HEK293 (cell line): ENCODE measurements around the gene CMTM1.

Experiments used
- CTCF ChIA-PET: fragments of 350-600 bp; formaldehyde crosslinking; extraction: SDS; loops from one replicate; lab custom pipeline; 2021; ENCODE audit warnings: antibody characterized with exemption; lab: Yijun Ruan, JAX
- POLR2A ChIA-PET: fragments of 300-600 bp; formaldehyde crosslinking; extraction: SDS; loops from one replicate; lab custom pipeline; 2020; ENCODE audit warnings: antibody characterized with exemption, inconsistent platforms; lab: Yijun Ruan, JAX
- H3K27ac ChIP-seq: fragments of 200-500 bp; sonication (Bioruptor generic); 2 replicates; pipeline ENCODE4 v1.5.1; 2014; ENCODE audit warnings: low read depth, low read length, control low read depth, inconsistent platforms; ENCODE audit errors: extremely low read depth
- H3K36me3 ChIP-seq, 2 experiments: fragments of 200-500 bp in 1 of 2; sonication (Bioruptor generic) in 1 of 2; 1 replicate in 1 of 2; 2 replicates in 1 of 2; pipeline ENCODE4 v1.5.1; 2014 to 2017; ENCODE audit warnings: inconsistent platforms in 2 of 2, low read length in 2 of 2; ENCODE audit not compliant: control insufficient read depth in 2 of 2, insufficient read depth in 1 of 2
- H3K4me1 ChIP-seq: fragments of 200-500 bp; sonication (Bioruptor generic); 2 replicates; pipeline ENCODE4 v1.5.1; 2014; ENCODE audit warnings: mild to moderate bottlenecking, low read length, inconsistent platforms; ENCODE audit not compliant: control insufficient read depth, insufficient read depth
- H3K4me3 ChIP-seq: 2 replicates; pipeline ENCODE4 v1.5.1; 2011; ENCODE audit warnings: low read depth, mild to moderate bottlenecking, control low read depth, low read length, moderate library complexity
- H3K9me3 ChIP-seq: fragments of 200-500 bp; sonication (Bioruptor generic); 2 replicates; pipeline ENCODE4 v1.5.1; 2014; ENCODE audit warnings: low read depth, low read length, inconsistent platforms; ENCODE audit not compliant: control insufficient read depth, insufficient read depth
- GLIS1 ChIP-seq: fragments of 450-650 bp; formaldehyde crosslinking; IDR thresholded peaks from 2 replicates; pipeline ENCODE4 v1.5.1; 2016; ENCODE audit warnings: missing biosample characterization, missing genetic modification characterization
- KLF16 ChIP-seq: fragments of 450-650 bp; formaldehyde crosslinking; IDR thresholded peaks from 2 replicates; pipeline ENCODE4 v1.5.1; 2017; ENCODE audit warnings: missing biosample characterization, missing genetic modification characterization
- KLF17 ChIP-seq: fragments of 450-650 bp; formaldehyde crosslinking; IDR thresholded peaks from 2 replicates; pipeline ENCODE4 v1.5.1; 2016; ENCODE audit warnings: missing biosample characterization, missing genetic modification characterization
- OSR2 ChIP-seq: fragments of 450-650 bp; formaldehyde crosslinking; IDR thresholded peaks from 2 replicates; pipeline ENCODE4 v1.5.1; 2016; ENCODE audit warnings: missing biosample characterization, missing genetic modification characterization
- SCRT1 ChIP-seq: fragments of 450-650 bp; formaldehyde crosslinking; IDR thresholded peaks from 2 replicates; pipeline ENCODE4 v1.5.1; 2016; ENCODE audit warnings: missing biosample characterization, missing genetic modification characterization, borderline replicate concordance
- SETDB1 ChIP-seq: IDR thresholded peaks from one replicate; pipeline ENCODE4 v1.6.1; 2017; ENCODE audit warnings: mild to moderate bottlenecking, low read length, moderate library complexity, mixed read lengths; ENCODE audit not compliant: insufficient read length
- ZIC2 ChIP-seq: fragments of 450-650 bp; formaldehyde crosslinking; IDR thresholded peaks from 2 replicates; pipeline ENCODE4 v1.5.1; 2016; ENCODE audit warnings: missing biosample characterization, missing genetic modification characterization
- ZNF114 ChIP-seq: fragments of 450-650 bp; formaldehyde crosslinking; IDR thresholded peaks from 2 replicates; pipeline ENCODE4 v1.5.0; 2017; ENCODE audit warnings: missing biosample characterization, missing genetic modification characterization
- ZNF146 ChIP-seq: fragments of 450-650 bp; formaldehyde crosslinking; IDR thresholded peaks from 2 replicates; pipeline ENCODE4 v1.5.1; 2016; ENCODE audit warnings: missing biosample characterization, missing genetic modification characterization
- ZNF202 ChIP-seq: fragments of 450-650 bp; formaldehyde crosslinking; IDR thresholded peaks from 2 replicates; pipeline ENCODE4 v1.5.1; 2016; ENCODE audit warnings: missing biosample characterization, missing genetic modification characterization, borderline replicate concordance
- ZNF354C ChIP-seq: fragments of 450-650 bp; formaldehyde crosslinking; IDR thresholded peaks from 2 replicates; pipeline ENCODE4 v1.5.1; 2016; ENCODE audit warnings: missing biosample characterization, missing genetic modification characterization, low read depth, borderline replicate concordance
- ZNF529 ChIP-seq: fragments of 450-650 bp; formaldehyde crosslinking; IDR thresholded peaks from 2 replicates; pipeline ENCODE4 v1.5.1; 2017; ENCODE audit warnings: missing genetic modification characterization, missing biosample characterization; ENCODE audit not compliant: insufficient replicate concordance
- ZNF549 ChIP-seq: fragments of 450-650 bp; IDR thresholded peaks from 2 replicates; pipeline ENCODE4 v1.5.1; 2018; ENCODE audit warnings: missing biosample characterization, missing genetic modification characterization, mild to moderate bottlenecking, inconsistent platforms, moderate library complexity
- ZNF558 ChIP-seq: fragments of 450-650 bp; formaldehyde crosslinking; IDR thresholded peaks from 2 replicates; pipeline ENCODE4 v1.5.1; 2016; ENCODE audit warnings: missing biosample characterization, missing genetic modification characterization
- ZNF561 ChIP-seq: fragments of 450-650 bp; IDR thresholded peaks from 2 replicates; pipeline ENCODE4 v1.5.1; 2018; ENCODE audit warnings: missing biosample characterization, missing genetic modification characterization, borderline replicate concordance
- ZNF629 ChIP-seq: fragments of 450-650 bp; formaldehyde crosslinking; IDR thresholded peaks from 2 replicates; pipeline ENCODE4 v1.5.1; 2017; ENCODE audit warnings: missing biosample characterization, missing genetic modification characterization
- ZNF654 ChIP-seq: fragments of 450-650 bp; formaldehyde crosslinking; IDR thresholded peaks from 2 replicates; pipeline ENCODE4 v1.5.1; 2016; ENCODE audit warnings: low read depth, missing biosample characterization, missing genetic modification characterization
- ZNF791 ChIP-seq: fragments of 450-650 bp; formaldehyde crosslinking; IDR thresholded peaks from 2 replicates; pipeline ENCODE4 v1.5.1; 2016; ENCODE audit warnings: missing biosample characterization, missing genetic modification characterization
- TF ChIP-seq, protein P1 (sequence below): fragments of 450-650 bp; formaldehyde crosslinking; IDR thresholded peaks from 2 replicates; pipeline ENCODE4 v1.5.1; 2016; ENCODE audit warnings: missing biosample characterization, missing genetic modification characterization
- TF ChIP-seq, protein P2 (sequence below): fragments of 450-650 bp; IDR thresholded peaks from 2 replicates; pipeline ENCODE4 v1.5.1; 2018; ENCODE audit warnings: missing biosample characterization, missing genetic modification characterization
- TF ChIP-seq, protein P3 (sequence below): fragments of 450-650 bp; formaldehyde crosslinking; IDR thresholded peaks from 2 replicates; pipeline ENCODE4 v1.5.1; 2016; ENCODE audit warnings: missing biosample characterization, missing genetic modification characterization
- TF ChIP-seq, protein P4 (sequence below): fragments of 450-650 bp; formaldehyde crosslinking; IDR thresholded peaks from 2 replicates; pipeline ENCODE4 v1.5.1; 2016; ENCODE audit warnings: missing biosample characterization, missing genetic modification characterization
- TF ChIP-seq, protein P5 (sequence below): fragments of 450-650 bp; formaldehyde crosslinking; IDR thresholded peaks from 2 replicates; pipeline ENCODE4 v1.5.1; 2017; ENCODE audit warnings: missing biosample characterization, mild to moderate bottlenecking, missing genetic modification characterization, moderate library complexity

The CMTM1 gene

DNA sequence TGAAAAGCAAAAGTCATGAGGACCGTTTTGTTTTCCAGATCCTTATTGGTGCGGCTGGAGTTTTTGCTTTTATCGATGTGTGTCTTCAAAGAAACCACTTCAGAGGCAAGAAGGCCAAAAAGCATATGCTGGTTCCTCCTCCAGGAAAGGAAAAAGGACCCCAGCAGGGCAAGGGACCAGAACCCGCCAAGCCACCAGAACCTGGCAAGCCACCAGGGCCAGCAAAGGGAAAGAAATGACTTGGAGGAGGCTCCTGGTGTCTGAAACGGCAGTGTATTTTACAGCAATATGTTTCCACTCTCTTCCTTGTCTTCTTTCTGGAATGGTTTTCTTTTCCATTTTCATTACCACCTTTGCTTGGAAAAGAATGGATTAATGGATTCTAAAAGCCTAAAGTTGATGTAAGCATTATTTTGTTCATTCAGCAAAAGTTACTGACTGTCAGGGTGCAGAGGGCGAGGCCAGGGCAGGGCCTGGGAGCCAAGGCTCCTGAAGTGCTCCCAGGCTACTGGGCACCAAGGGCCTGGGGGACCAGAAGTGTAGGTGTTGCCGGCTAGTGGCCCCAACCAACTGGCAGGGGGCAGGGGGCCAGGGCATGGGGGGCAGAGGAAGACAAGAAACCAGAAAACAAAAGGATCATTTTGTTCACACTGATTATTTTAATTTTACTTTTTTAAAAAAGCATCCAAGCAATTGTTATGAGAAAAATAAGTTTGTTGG, 21.8 kb downstream of the CMTM1 start:
- no peak overlapping the region for H3K27ac ChIP-seq
- H3K4me3 ChIP-seq: no peak overlapping the region
- no peaks in the 10 kb centered on the region for H3K9me3 ChIP-seq
- POLR2A ChIA-PET: no interaction called here
- CTCF ChIA-PET: interaction anchor here (0.7 kb wide), 1 partner anchor 176 kb away, joined by 3 read pairs; no protein-coding TSS in a partner anchor
- no peak for TF ChIP-seq KLF16
- TF ChIP-seq ZNF558 (tag by site-specific recombination): no peak
- no peak for TF ChIP-seq GLIS1 (tag by site-specific recombination)
- TF ChIP-seq ZNF146 (tag by site-specific recombination): no peak
- no peak for TF ChIP-seq SCRT1 (tag by site-specific recombination)
- TF ChIP-seq, protein P1, sequence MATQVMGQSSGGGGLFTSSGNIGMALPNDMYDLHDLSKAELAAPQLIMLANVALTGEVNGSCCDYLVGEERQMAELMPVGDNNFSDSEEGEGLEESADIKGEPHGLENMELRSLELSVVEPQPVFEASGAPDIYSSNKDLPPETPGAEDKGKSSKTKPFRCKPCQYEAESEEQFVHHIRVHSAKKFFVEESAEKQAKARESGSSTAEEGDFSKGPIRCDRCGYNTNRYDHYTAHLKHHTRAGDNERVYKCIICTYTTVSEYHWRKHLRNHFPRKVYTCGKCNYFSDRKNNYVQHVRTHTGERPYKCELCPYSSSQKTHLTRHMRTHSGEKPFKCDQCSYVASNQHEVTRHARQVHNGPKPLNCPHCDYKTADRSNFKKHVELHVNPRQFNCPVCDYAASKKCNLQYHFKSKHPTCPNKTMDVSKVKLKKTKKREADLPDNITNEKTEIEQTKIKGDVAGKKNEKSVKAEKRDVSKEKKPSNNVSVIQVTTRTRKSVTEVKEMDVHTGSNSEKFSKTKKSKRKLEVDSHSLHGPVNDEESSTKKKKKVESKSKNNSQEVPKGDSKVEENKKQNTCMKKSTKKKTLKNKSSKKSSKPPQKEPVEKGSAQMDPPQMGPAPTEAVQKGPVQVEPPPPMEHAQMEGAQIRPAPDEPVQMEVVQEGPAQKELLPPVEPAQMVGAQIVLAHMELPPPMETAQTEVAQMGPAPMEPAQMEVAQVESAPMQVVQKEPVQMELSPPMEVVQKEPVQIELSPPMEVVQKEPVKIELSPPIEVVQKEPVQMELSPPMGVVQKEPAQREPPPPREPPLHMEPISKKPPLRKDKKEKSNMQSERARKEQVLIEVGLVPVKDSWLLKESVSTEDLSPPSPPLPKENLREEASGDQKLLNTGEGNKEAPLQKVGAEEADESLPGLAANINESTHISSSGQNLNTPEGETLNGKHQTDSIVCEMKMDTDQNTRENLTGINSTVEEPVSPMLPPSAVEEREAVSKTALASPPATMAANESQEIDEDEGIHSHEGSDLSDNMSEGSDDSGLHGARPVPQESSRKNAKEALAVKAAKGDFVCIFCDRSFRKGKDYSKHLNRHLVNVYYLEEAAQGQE (tag by site-specific recombination): no peak
- TF ChIP-seq, protein P2, sequence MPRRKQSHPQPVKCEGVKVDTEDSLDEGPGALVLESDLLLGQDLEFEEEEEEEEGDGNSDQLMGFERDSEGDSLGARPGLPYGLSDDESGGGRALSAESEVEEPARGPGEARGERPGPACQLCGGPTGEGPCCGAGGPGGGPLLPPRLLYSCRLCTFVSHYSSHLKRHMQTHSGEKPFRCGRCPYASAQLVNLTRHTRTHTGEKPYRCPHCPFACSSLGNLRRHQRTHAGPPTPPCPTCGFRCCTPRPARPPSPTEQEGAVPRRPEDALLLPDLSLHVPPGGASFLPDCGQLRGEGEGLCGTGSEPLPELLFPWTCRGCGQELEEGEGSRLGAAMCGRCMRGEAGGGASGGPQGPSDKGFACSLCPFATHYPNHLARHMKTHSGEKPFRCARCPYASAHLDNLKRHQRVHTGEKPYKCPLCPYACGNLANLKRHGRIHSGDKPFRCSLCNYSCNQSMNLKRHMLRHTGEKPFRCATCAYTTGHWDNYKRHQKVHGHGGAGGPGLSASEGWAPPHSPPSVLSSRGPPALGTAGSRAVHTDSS: no peak
- no peak for TF ChIP-seq ZNF114
- TF ChIP-seq ZNF549 (tag by site-specific recombination): no peak
- TF ChIP-seq ZNF354C (tag by site-specific recombination): no peak
- TF ChIP-seq ZIC2 (tag by site-specific recombination): no peak
- TF ChIP-seq, protein P3, sequence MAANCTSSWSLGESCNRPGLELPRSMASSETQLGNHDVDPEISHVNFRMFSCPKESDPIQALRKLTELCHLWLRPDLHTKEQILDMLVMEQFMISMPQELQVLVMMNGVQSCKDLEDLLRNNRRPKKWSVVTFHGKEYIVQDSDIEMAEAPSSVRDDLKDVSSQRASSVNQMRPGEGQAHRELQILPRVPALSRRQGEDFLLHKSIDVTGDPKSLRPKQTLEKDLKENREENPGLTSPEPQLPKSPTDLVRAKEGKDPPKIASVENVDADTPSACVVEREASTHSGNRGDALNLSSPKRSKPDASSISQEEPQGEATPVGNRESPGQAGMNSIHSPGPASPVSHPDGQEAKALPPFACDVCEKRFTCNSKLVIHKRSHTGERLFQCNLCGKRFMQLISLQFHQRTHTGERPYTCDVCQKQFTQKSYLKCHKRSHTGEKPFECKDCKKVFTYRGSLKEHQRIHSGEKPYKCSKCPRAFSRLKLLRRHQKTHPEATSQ (tag by site-specific recombination): no peak
- TF ChIP-seq KLF17 (tag by site-specific recombination): no peak
- no peak for TF ChIP-seq SETDB1
- no peak for TF ChIP-seq ZNF791
- no peaks in the 10 kb centered on the region for H3K36me3 ChIP-seq
- no peaks in the 10 kb centered on the region for H3K4me1 ChIP-seq

DNA sequence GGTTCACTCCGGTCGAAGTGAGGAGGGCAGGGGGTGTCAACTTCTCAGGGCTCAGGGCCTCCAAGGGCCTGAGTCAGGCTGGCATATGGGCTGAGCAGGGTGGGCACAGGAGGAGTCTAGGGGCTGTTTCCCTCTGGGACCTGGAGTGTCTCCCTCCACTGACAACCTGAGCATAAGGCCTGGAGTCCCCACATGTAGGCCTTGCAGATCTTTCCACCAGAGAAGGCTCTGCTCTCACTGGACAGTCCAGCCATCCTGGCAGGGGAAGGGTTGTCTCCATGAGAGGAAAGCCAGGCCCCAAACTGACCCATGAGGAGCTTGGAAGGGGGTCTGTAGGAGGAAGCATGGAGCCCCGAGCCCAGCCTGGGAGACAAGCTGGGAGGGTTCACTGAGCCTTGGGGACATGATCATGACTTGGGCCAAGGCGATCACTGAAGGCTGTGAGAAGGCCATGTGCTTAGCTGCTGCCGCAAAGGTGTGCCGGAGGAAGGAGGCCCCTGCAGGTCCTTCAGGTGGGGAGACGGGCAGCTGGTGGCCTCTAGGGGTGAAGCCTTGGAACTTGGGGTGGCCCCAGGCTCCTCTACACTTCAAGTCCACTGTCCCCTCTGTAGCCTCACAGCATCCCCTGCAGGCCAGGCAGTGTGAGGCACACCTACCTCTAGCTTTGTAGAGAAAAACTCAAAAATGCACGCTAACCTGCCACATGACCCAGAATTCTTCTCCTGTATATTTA, 22.9 kb downstream of the CMTM1 start:
- no peaks in the 10 kb centered on the region for H3K9me3 ChIP-seq
- CTCF ChIA-PET: interaction anchor here (0.5 to 1.8 kb wide), 11 partner anchors 8 to 206 kb away, joined by 3 to 7 read pairs (median 3); no protein-coding TSS in a partner anchor
- H3K4me1 ChIP-seq: no peaks in the 10 kb centered on the region
- H3K4me3 ChIP-seq: no peak overlapping the region
- POLR2A ChIA-PET: no interaction called here
- no peak overlapping the region for H3K27ac ChIP-seq
- H3K36me3 ChIP-seq: no peaks in the 10 kb centered on the region
- TF ChIP-seq OSR2 (tag by site-specific recombination) (no peak), ZNF561 (tag by site-specific recombination) (no peak), ZNF529 (tag by site-specific recombination) (no peak), ZNF202 (tag by site-specific recombination) (no peak), ZNF629 (no peak), ZNF654 (tag by site-specific recombination) (peak; percentile 14; the same call in 1 of the 2 replicates)
- TF ChIP-seq, protein P4, sequence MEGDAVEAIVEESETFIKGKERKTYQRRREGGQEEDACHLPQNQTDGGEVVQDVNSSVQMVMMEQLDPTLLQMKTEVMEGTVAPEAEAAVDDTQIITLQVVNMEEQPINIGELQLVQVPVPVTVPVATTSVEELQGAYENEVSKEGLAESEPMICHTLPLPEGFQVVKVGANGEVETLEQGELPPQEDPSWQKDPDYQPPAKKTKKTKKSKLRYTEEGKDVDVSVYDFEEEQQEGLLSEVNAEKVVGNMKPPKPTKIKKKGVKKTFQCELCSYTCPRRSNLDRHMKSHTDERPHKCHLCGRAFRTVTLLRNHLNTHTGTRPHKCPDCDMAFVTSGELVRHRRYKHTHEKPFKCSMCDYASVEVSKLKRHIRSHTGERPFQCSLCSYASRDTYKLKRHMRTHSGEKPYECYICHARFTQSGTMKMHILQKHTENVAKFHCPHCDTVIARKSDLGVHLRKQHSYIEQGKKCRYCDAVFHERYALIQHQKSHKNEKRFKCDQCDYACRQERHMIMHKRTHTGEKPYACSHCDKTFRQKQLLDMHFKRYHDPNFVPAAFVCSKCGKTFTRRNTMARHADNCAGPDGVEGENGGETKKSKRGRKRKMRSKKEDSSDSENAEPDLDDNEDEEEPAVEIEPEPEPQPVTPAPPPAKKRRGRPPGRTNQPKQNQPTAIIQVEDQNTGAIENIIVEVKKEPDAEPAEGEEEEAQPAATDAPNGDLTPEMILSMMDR: peak; percentile 58
- TF ChIP-seq, protein P5, sequence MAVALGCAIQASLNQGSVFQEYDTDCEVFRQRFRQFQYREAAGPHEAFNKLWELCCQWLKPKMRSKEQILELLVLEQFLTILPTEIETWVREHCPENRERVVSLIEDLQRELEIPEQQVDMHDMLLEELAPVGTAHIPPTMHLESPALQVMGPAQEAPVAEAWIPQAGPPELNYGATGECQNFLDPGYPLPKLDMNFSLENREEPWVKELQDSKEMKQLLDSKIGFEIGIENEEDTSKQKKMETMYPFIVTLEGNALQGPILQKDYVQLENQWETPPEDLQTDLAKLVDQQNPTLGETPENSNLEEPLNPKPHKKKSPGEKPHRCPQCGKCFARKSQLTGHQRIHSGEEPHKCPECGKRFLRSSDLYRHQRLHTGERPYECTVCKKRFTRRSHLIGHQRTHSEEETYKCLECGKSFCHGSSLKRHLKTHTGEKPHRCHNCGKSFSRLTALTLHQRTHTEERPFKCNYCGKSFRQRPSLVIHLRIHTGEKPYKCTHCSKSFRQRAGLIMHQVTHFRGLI (tag by site-specific recombination): no peak
